Left kidney (tissue), 2 donors: ENCODE results near the gene PRG2. TPM values are rescaled to one million over a fixed set of nuclear protein-coding genes. Genes with fewer than 3 reads are reported as not detected.
"Not testable (repeated sequence)": the region's sequence is repeated elsewhere in the genome, so short reads cannot be mapped to it uniquely, and the experiment has no call there.

Experiments used
- DNase-seq: peaks from one replicate; pipeline ENCODE4 v3.0.0-alpha.2; 2013
- polyA plus RNA-seq: library from polyadenylated mRNA; unstranded; fragments of 120-200 nt; gene quantifications from one replicate; pipeline ENCODE4 v1.2.1, GENCODE V29; 2013; ENCODE audit not compliant: insufficient read length

PRG2 gene
- polyA plus RNA-seq, 1 donor = 0.68 TPM

GRCh38 chr11:57348052-57348451 lies 42.4 kb downstream of the PRG2 start:
- no peak for DNase-seq

GRCh38 chr11:57347336-57347735 lies 43.1 kb downstream of the PRG2 start:
- no peak for DNase-seq

DNA sequence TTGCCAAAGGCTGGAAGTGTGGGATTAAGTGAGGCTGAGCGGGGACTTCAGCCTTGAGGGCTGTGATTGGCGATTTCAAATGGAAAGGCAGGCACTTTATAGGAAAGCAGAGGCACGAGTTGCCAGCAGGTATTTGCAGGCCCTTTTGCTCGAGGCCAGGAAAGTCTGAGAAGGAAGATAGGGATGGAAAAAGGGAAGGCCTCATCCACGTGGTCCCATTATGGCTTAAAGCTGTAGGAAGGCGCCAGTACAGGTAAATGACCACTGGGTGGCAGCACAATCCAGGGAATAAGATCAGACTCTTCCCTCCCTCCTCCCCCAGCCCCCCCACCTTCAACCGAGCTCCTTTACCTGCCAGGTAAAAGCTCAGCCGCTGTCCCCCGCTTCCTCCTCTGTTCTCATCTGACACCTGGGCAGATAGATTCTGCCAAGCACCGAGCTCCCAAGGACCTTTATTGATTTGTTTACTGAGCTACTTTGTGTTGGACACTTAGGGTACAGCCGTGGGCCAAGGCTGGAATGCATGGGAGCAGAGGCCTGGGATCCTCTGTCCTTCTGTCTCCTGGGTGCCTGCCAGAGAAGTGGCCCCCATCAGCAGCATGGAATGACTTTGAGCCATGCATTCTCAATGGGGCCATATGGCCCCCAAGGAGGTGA lies 44.8 kb downstream of the PRG2 start:
- peak; percentile 65 for DNase-seq

- DNase-seq = no peak
These were observed 45.6 kb downstream of the PRG2 start for GRCh38 chr11:57344826-57345225.

DNA sequence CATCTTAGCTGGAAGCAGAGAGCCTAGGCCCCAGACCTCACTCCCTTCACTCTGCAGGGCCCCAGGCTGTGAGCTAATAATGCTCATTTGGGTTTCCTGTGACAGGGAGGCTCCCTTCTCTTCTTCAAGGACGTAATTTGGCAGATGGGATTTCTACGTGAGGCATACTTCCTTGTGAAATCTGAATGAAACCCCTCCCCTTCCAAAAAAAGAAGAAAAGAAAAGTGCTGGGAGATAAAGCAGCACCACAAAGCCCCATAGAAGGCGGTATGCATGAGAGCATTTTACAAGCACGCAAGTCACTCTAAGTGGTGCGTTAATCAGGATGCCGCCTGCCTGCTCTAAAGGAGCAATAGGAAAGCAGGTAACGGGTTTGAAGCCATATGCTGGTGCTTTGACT lies 46.6 kb downstream of the PRG2 start:
- no peak for DNase-seq

DNA sequence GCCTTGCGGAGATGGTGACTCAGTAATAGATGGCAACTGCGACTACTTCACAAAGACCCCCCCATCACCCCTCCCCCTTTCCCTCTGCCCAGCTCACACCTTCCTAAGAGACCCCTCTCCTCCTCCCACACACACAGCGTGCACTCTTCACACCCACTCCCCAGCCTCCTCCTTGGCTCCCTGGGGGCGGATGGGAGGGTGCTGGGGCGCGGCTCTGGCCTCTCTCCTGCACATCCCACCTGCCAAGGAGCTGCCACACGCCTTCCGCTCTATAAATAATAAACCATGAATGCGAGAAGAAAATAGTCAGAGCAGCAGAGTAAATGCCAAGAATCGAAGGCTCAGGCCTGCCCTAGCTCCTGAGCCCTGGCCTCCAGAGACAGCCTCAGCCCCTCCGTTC lies 47.7 kb downstream of the PRG2 start:
- no peak for DNase-seq

GRCh38 chr11:57341250-57341808 lies 49.1 kb downstream of the PRG2 start:
- no peak for DNase-seq

DNA sequence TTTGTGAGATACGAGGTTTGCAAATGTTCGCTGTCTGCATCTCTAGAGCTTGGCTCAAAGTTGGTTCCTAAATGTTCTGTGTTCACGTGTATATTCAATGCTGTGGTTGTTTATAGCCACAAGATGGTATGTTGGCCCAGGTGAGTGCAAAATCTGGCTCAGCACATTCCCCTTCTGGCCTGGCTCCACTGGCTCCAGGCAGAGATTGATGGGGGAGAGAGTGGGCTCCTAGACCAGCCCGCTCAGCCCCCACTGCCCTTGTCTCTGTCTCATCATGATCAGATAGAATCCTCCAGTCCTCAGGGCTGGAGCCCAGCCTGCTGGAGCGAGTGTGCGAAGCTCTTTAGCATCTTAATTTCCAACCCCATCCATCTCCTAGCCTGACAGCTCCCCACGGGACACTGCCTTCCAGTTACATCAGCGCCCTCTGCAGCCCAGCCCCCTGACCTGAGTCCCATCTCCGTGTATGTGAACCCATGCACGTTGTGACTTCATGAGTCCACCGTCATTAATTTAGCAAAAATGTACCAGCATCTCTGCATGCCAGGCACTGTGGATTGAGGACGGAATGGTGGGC lies 50.3 kb downstream of the PRG2 start:
- peak; percentile 76 for DNase-seq

DNA sequence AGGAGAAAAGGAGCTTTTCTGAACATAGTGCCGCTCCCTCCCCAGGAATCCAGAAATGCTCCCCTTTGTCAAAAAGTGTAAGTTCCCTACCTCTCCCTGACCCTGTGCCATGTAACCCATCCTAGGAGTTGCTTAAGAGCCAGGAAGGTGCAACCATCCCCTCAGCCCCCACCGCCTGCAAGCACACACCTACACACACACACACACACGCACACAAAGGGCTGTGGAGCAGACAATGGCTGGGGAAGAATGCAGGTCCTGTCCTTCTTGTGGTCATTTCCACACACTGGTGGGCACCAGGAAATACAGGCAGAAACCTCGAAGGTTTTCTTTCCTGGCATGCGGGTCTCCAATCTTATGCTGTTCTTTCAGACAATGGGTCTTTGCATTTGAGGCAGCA lies 51.1 kb downstream of the PRG2 start:
- DNase-seq = no peak

DNA sequence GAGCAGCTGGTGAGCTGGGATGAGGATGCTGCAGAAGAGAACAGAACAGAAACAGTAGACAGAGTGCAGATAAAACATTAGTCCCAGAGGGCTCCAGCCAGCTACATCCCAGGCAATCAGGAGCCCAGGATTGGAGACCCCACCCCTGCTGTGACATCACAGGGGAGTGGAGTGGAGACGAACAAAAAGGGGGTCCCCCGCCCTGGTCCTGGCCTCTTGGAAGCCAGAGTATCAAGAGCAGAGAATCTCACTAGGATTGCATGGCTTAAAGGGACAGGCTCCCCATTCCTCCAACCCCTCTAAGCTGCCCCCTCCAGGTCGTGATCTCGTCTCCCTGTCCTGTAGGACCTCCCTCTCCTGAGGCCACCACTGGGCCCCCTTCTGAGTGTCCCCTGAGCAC lies 52.3 kb downstream of the PRG2 start, which contains the start of gene P2RX3:
Gene P2RX3 (plus strand): TSS at position 211 of the 400 bp plus-strand sequence. CDS start 199 bp downstream, outside the sequence.
- DNase-seq = no peak

- not testable (repeated sequence) for DNase-seq
These were observed 53.6 kb downstream of the PRG2 start for GRCh38 chr11:57336856-57337255.

Other genes with a start within 250 kb of the PRG2 start
- gene LRRC55, start 208.7 kb downstream of the PRG2 start, polyA plus RNA-seq = 3.9 TPM
- 88.7 TPM for gene APLNR, start 153.4 kb downstream of the PRG2 start, polyA plus RNA-seq
- 69.1 TPM for gene TNKS1BP1, start 65.7 kb downstream of the PRG2 start, polyA plus RNA-seq
- 200 TPM for gene SSRP1, start 54.8 kb downstream of the PRG2 start, polyA plus RNA-seq
- gene P2RX3, start 52.3 kb downstream of the PRG2 start, polyA plus RNA-seq = 0.40 TPM
- 0.48 TPM for gene PRG3, start 9.5 kb downstream of the PRG2 start, polyA plus RNA-seq
- gene SLC43A3, start 36.5 kb upstream of the PRG2 start, polyA plus RNA-seq = 27.2 TPM
- gene RTN4RL2, start 69.9 kb upstream of the PRG2 start, polyA plus RNA-seq = 2.5 TPM
- 7.2 TPM for gene SLC43A1, start 125.1 kb upstream of the PRG2 start, polyA plus RNA-seq
- gene TIMM10, start 140.1 kb upstream of the PRG2 start, polyA plus RNA-seq = 32.4 TPM
- 0.47 TPM for gene SMTNL1, start 146.9 kb upstream of the PRG2 start, polyA plus RNA-seq
- gene UBE2L6, start 177.0 kb upstream of the PRG2 start, polyA plus RNA-seq = 31.2 TPM
- 137 TPM for gene SERPING1, start 207.0 kb upstream of the PRG2 start, polyA plus RNA-seq